Coronary artery (tissue), 2 donors: ENCODE data around the gene SNX2.

ENCODE experiments used
- DNase-seq: peaks from one replicate; pipeline ENCODE4 v3.0.0-alpha.2; 2017; ENCODE audit warnings: low spot score
- H3K27ac ChIP-seq, 2 donors: fragments of 200-600 bp; sonication (generic); one replicate each; pipeline ENCODE4 v1.5.1; 2016 to 2019
- H3K4me3 ChIP-seq: fragments of 200-600 bp; sonication (generic); 2 replicates; pipeline ENCODE4 v1.5.1; 2016; ENCODE audit warnings: mild to moderate bottlenecking, moderate library complexity
- CTCF ChIP-seq: fragments of 200-600 bp; sonication (generic); IDR thresholded peaks from one replicate; pipeline ENCODE4 v1.5.1; 2019; ENCODE audit warnings: antibody characterized with exemption

The SNX2 gene

GRCh38 chr5:122743261-122743660 lies 31.6 kb upstream of the SNX2 start:
- Histone ChIP-seq H3K27ac (no peak overlapping the region), H3K4me3 (no peak overlapping the region)
- DNase-seq, result no peak
- no peak for TF ChIP-seq CTCF

- no peak overlapping the region for H3K27ac ChIP-seq
- no peak for TF ChIP-seq CTCF
- no peak for DNase-seq
- no peak overlapping the region for H3K4me3 ChIP-seq
These were observed 29.3 kb upstream of the SNX2 start for GRCh38 chr5:122745597-122745996.

- H3K4me3 ChIP-seq, result no peak overlapping the region
- TF ChIP-seq CTCF, result no peak
- no peak overlapping the region for H3K27ac ChIP-seq
- no peak for DNase-seq
These were observed 25.0 kb upstream of the SNX2 start for GRCh38 chr5:122749886-122750285.

GRCh38 chr5:122751293-122751782 lies 23.5 kb upstream of the SNX2 start:
- TF ChIP-seq CTCF, result no peak
- no peak for DNase-seq
- H3K4me3 ChIP-seq, result no peak overlapping the region

GRCh38 chr5:122753500-122753899 lies 21.4 kb upstream of the SNX2 start:
- TF ChIP-seq CTCF, result no peak
- DNase-seq, result no peak
- no peak overlapping the region for H3K27ac ChIP-seq
- no peak overlapping the region for H3K4me3 ChIP-seq

More at GRCh38 chr5:122751293-122751782, 23.5 kb upstream of the SNX2 start:
- H3K27ac ChIP-seq, result no peak overlapping the region

GRCh38 chr5:122755783-122756182 lies 19.1 kb upstream of the SNX2 start:
- no peak for DNase-seq
- H3K27ac ChIP-seq, result peak overlapping the region in 1 of 2 donors; percentile 29
- H3K4me3 ChIP-seq, result no peak overlapping the region
- TF ChIP-seq CTCF, result no peak

GRCh38 chr5:122756264-122756911 lies 18.5 kb upstream of the SNX2 start:
- Histone ChIP-seq H3K27ac (peak overlapping the region in 1 of 2 donors; percentile 29), H3K4me3 (no peak overlapping the region)
- DNase-seq, result no peak
- no peak for TF ChIP-seq CTCF
